ENCODE measurements around the gene TBC1D4.
"Not testable (repeated sequence)": the region's sequence is repeated elsewhere in the genome, so short reads cannot be mapped to it uniquely, and the experiment has no call there.

Gene TBC1D4

GRCh38 chr13:75318138-75318833 lies 163.7 kb downstream of the TBC1D4 start:
- DNase-seq, result no peak

DNA sequence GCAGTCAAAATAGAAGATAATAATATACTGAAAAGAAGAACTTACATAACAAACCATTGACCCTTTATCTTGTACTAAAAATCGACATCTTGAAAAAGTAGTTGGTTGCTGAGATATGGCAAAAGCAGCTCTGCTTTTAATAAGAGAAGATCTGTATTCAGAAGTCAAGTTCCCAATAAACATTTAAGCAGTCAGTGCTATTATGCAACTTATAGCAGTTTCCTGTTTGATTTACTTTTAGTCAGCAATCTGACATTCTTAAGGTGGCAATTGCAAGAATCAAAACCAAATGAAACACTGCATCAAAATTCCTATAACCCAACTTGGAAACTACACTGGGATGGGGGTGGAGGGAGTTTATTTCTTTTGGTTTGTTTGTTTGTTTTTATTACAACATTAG lies 165.5 kb downstream of the TBC1D4 start:
- peak; percentile 10 to 49 (median 46) for DNase-seq

- no peak for DNase-seq
Measured at GRCh38 chr13:75312884-75313520, 169.0 kb downstream of the TBC1D4 start.

DNA sequence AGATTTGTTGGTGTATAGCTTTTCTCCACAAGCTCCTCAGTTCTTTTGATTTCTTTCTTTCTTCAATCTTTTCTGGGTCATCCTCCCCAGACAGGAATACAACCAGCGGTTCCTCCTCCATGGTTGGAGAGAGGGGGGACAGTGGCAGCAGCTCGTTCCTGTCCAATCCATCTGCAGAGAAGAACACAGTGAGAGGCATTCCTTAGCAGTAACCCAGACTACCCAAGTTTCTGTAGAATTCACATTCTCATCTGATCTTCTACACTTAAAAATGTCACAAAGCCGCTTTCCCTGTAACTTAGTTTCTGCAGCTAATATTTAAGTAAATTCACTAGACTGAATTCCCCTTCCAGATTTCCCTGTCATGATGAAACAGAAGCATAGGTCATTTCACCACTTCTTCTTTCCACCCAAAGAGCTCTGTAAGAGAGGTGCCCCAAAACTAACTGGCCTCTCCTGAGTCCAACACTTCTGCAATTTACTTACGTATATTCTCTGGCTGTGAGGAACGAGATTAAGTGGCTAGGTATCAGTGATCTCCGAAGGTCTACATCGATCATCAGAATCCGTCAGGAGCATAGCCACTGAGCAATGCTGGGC lies 171.9 kb downstream of the TBC1D4 start:
- DNase-seq, result peak; percentile 51 to 66 (median 62)

DNA sequence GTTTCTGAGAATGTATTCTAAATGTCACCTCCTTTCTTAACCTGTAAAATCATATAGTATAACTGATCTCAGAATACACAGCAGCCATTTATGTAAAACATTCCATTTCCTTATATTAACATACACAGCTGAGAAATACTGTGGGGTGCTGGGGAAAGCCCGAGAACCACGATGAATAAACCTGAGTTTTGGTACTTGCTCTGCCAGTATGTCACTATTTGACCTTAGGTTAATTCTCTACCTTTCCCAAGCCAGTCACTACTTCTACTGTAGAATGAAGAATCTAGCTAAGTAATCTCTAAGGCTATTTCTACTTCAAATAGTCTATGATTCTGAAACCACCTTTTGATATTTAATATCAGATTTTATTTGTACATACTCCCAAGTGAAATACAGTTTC lies 173.7 kb downstream of the TBC1D4 start:
- peak in 1 of 3 donors; percentile 6 for DNase-seq

GRCh38 chr13:75307370-75307949 lies 174.5 kb downstream of the TBC1D4 start:
- no peak for DNase-seq

DNA sequence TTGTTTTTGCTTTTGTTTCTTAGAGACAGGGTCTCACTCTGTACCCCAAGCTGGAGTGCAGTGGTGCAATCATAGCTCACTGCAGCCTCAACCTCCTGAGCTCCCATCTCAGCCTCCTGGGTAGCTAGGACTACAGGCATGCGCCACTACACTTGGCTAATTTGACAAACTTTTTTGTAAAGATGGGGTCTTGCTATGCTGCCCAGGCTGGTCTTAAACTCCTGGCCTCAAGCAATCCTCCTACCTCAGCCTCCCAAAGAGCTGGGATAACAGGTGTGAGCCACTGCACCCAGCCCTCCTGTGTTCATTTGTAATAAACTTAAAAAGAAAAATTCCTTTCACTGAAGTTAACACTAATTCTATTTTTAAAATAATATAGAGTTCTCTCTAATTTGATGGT lies 175.0 kb downstream of the TBC1D4 start:
- not testable (repeated sequence) for DNase-seq

- no peak for DNase-seq
Measured at GRCh38 chr13:75305059-75305458, 176.9 kb downstream of the TBC1D4 start.

GRCh38 chr13:75303263-75303662 lies 178.7 kb downstream of the TBC1D4 start:
- DNase-seq, result no peak

DNA sequence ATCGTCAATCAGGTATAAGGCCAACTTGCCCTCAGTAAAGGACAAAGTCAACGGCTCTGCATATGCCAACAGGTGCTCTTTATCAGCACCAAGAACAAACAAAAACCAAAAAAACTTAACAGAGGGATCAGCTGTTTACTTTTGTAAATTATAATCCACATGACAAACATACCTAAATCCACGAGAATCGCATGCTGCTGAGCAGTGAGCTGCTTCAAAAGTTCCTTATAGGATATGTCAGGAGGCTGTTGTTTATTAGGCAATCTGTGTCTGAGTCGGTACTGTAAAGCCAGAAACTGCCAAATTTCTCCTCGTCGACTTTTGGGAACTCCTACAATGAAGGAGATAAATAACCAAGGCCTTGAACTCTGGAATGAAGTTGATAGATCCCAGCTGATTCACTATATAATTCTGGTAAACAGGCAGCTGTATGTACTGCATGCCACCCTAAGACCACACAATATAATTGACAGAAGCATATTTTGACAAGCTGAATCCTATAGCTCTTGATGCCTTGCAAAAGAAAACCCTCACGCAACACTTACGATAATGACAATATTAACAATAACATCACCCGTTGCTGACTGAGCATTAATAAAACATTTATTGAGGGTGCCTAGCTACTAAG lies 179.8 kb downstream of the TBC1D4 start:
- no peak for DNase-seq

GRCh38 chr13:75299913-75300862 lies 181.8 kb downstream of the TBC1D4 start:
- DNase-seq, result peak in 1 of 3 donors; percentile 17

GRCh38 chr13:75299246-75299645 lies 182.7 kb downstream of the TBC1D4 start:
- no peak for DNase-seq

- DNase-seq, result no peak
Measured at GRCh38 chr13:75296641-75297040, 185.3 kb downstream of the TBC1D4 start.

GRCh38 chr13:75295201-75295600 lies 186.8 kb downstream of the TBC1D4 start:
- no peak for DNase-seq

GRCh38 chr13:75294110-75294509 lies 187.9 kb downstream of the TBC1D4 start:
- DNase-seq, result no peak

DNA sequence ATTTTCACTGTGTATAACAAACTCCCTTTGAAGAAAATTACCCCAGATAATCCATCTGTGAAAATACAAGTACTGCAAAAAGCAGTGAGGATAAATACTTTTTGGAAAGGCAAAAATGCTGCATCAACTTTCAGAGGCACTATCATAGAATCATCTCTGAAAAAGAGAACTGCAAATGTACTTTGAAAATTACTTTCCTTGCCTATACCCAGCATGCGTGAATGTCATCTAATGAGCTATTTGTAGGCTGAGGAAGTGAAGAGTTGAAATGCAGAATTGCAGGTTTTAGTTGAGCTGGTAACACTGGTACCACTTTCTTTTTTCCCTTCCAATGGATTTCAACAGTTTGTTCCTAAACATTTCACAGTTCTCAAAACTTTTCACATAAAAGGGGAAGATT lies 196.7 kb downstream of the TBC1D4 start:
- peak in 2 of 3 donors; percentile 2 to 12 for DNase-seq

GRCh38 chr13:75279834-75280369 lies 202.1 kb downstream of the TBC1D4 start:
- DNase-seq, result no peak

- DNase-seq, result not testable (repeated sequence)
Measured at GRCh38 chr13:75273695-75274094, 208.3 kb downstream of the TBC1D4 start.

- DNase-seq, result no peak
Measured at GRCh38 chr13:75271846-75272245, 210.1 kb downstream of the TBC1D4 start.

- DNase-seq, result not testable (repeated sequence)
Measured at GRCh38 chr13:75268481-75268880, 213.5 kb downstream of the TBC1D4 start.

GRCh38 chr13:75264611-75265010 lies 217.4 kb downstream of the TBC1D4 start:
- no peak for DNase-seq
